SK-N-SH (cell line): ENCODE results near the gene SOX9. TPM values are rescaled to one million over a fixed set of nuclear protein-coding genes. Genes with fewer than 3 reads are reported as not detected.

Experiments
- CTCF ChIA-PET: fragments of 300-600, 350-600 bp; formaldehyde crosslinking; extraction: SDS; loops from one replicate; lab custom pipeline; 2021; lab: Yijun Ruan, JAX
- POLR2A ChIA-PET: fragments of 350-600 bp; sonication (Branson Sonifier 250); formaldehyde crosslinking; extraction: SDS; loops from one replicate; lab custom pipeline; 2020; ENCODE audit warnings: antibody characterized with exemption, inconsistent platforms; lab: Yijun Ruan, JAX
- DNase-seq: peaks from one replicate; pipeline ENCODE4 v3.0.0; 2012
- H2AFZ ChIP-seq: fragments of 200-600 bp; sonication (generic); 2 replicates; pipeline ENCODE4 v1.8.1; 2016; ENCODE audit warnings: antibody characterized with exemption, mild to moderate bottlenecking, low read depth
- H3F3A ChIP-seq: fragments of 200-600 bp; sonication (generic); replicated peaks from 2 replicates; pipeline ENCODE3; 2016; ENCODE audit warnings: antibody characterized with exemption, mild to moderate bottlenecking; ENCODE audit not compliant: insufficient read depth
- H3K27ac ChIP-seq, 2 experiments: fragments of 200-500 bp in 1 of 2; fragments of 200-600 bp in 1 of 2; sonication (Bioruptor generic) in 1 of 2; sonication (generic), shearing (Covaris generic) in 1 of 2; 2 replicates each; pipeline versions ENCODE4 v1.5.1 to v1.6.1; 2014 to 2016; ENCODE audit warnings: low read depth in 2 of 2, inconsistent platforms in 1 of 2, low read length in 1 of 2, mild to moderate bottlenecking in 1 of 2, mixed read lengths in 1 of 2
- H3K27me3 ChIP-seq: fragments of 200-600 bp; sonication (generic), shearing (Covaris generic); 2 replicates; pipeline ENCODE4 v1.6.1; 2016; ENCODE audit warnings: mixed run types; ENCODE audit not compliant: insufficient read depth
- H3K36me3 ChIP-seq, 2 experiments: fragments of 200-500 bp in 1 of 2; fragments of 200-600 bp in 1 of 2; sonication (Bioruptor generic) in 1 of 2; sonication (generic) in 1 of 2; replicated peaks in 1 of 2; 2 replicates each; pipeline versions ENCODE3 to v1.5.1; 2014 to 2016; ENCODE audit warnings: low read length in 1 of 2, mild to moderate bottlenecking in 1 of 2; ENCODE audit not compliant: insufficient read depth in 2 of 2, control insufficient read depth in 1 of 2
- H3K4me1 ChIP-seq, 2 experiments: fragments of 200-500 bp in 1 of 2; fragments of 200-600 bp in 1 of 2; sonication (Bioruptor generic) in 1 of 2; sonication (generic), shearing (Covaris generic) in 1 of 2; 2 replicates each; pipeline versions ENCODE4 v1.5.1 to v1.6.1; 2014 to 2016; ENCODE audit warnings: low read depth in 1 of 2, low read length in 1 of 2, mixed run types in 1 of 2; ENCODE audit not compliant: insufficient read depth in 2 of 2, control insufficient read depth in 1 of 2
- H3K4me2 ChIP-seq: fragments of 200-600 bp; sonication (generic), shearing (Covaris generic); 2 replicates; pipeline ENCODE4 v1.6.1; 2017; ENCODE audit warnings: mixed run types
- H3K4me3 ChIP-seq, 2 experiments: fragments of 200-500 bp in 1 of 2; fragments of 200-600 bp in 1 of 2; sonication (Bioruptor generic) in 1 of 2; sonication (generic), shearing (Covaris generic) in 1 of 2; 2 replicates each; pipeline versions ENCODE4 v1.5.1 to v1.8.1; 2014 to 2016; ENCODE audit warnings: low read depth in 2 of 2, inconsistent platforms in 1 of 2, low read length in 1 of 2, mild to moderate bottlenecking in 1 of 2, mixed read lengths in 1 of 2, moderate library complexity in 1 of 2
- H3K79me2 ChIP-seq: fragments of 200-600 bp; sonication (generic); 2 replicates; pipeline ENCODE4 v1.8.1; 2017; ENCODE audit warnings: mild to moderate bottlenecking; ENCODE audit not compliant: insufficient read depth
- H3K9ac ChIP-seq: fragments of 200-600 bp; sonication (generic); 2 replicates; pipeline ENCODE4 v1.6.1; 2017; ENCODE audit warnings: mixed run types
- H3K9me2 ChIP-seq: fragments of 200-600 bp; sonication (generic); 2 replicates; pipeline ENCODE4 v1.6.1; 2017; ENCODE audit warnings: mixed run types
- H3K9me3 ChIP-seq: fragments of 200-600 bp; sonication (generic); 2 replicates; pipeline ENCODE4 v1.6.1; 2017; ENCODE audit warnings: mixed run types, mild to moderate bottlenecking, moderate library complexity
- H4K20me1 ChIP-seq: fragments of 200-600 bp; sonication (generic); 2 replicates; pipeline ENCODE4 v1.6.1; 2017; ENCODE audit warnings: mild to moderate bottlenecking, mixed run types; ENCODE audit not compliant: insufficient read depth
- CHD2 ChIP-seq: fragments of 150-350 bp; IDR thresholded peaks from 2 replicates; pipeline ENCODE4 v1.6.1; 2018; ENCODE audit warnings: low read length; ENCODE audit not compliant: partially characterized antibody
- CTCF ChIP-seq: fragments of 200-600 bp; sonication (generic); IDR thresholded peaks from 2 replicates; pipeline ENCODE4 v1.6.1; 2017; ENCODE audit warnings: antibody characterized with exemption, mild to moderate bottlenecking, moderate library complexity
- ELF1 ChIP-seq: IDR thresholded peaks from 2 replicates; pipeline ENCODE4 v1.4.0; 2012
- EP300 ChIP-seq, 2 experiments: IDR thresholded peaks; 2 replicates each; pipeline versions ENCODE4 v1.4.0 to v1.6.1; 2012; ENCODE audit warnings: borderline replicate concordance in 1 of 2, low read depth in 1 of 2, low read length in 1 of 2
- EZH2phosphoT487 ChIP-seq: fragments of 200-600 bp; sonication (generic); IDR thresholded peaks from 2 replicates; pipeline ENCODE4 v1.6.1; 2017; ENCODE audit warnings: low read depth, mixed run types, mild to moderate bottlenecking, antibody characterized with exemption, moderate library complexity, borderline replicate concordance
- FOSL2 ChIP-seq: IDR thresholded peaks from 2 replicates; pipeline ENCODE4 v1.4.0; 2012; ENCODE audit warnings: low read depth, mild to moderate bottlenecking, moderate library complexity, borderline replicate concordance
- GABPA ChIP-seq: IDR thresholded peaks from 2 replicates; pipeline ENCODE4 v1.4.0; 2012; ENCODE audit warnings: low read depth, mild to moderate bottlenecking
- GATA2 ChIP-seq: sonication (generic); formaldehyde crosslinking; IDR thresholded peaks from 2 replicates; pipeline ENCODE4 v1.5.0; 2020; ENCODE audit warnings: mild to moderate bottlenecking, missing genetic modification reagents
- JUND ChIP-seq: IDR thresholded peaks from 2 replicates; pipeline ENCODE4 v1.4.0; 2012
- MAX ChIP-seq: IDR thresholded peaks from 2 replicates; pipeline ENCODE4 v1.4.0; 2012; ENCODE audit warnings: low read depth
- MEF2A ChIP-seq: IDR thresholded peaks from 2 replicates; pipeline ENCODE4 v1.4.0; 2012; ENCODE audit warnings: low read depth, borderline replicate concordance
- NFIC ChIP-seq: IDR thresholded peaks from 2 replicates; pipeline ENCODE4 v1.4.0; 2012; ENCODE audit warnings: borderline replicate concordance
- NRF1 ChIP-seq: IDR thresholded peaks from 2 replicates; pipeline ENCODE4 v1.6.1; 2012; ENCODE audit warnings: low read depth, mild to moderate bottlenecking, low read length
- POLR2AphosphoS5 ChIP-seq: IDR thresholded peaks from 2 replicates; pipeline ENCODE4 v1.6.1; 2012; ENCODE audit warnings: low read depth, low read length
- RAD21 ChIP-seq: IDR thresholded peaks from 2 replicates; pipeline ENCODE4 v1.6.1; 2012; ENCODE audit warnings: mild to moderate bottlenecking, low read length
- RCOR1 ChIP-seq: fragments of 150-350 bp; IDR thresholded peaks from 2 replicates; pipeline ENCODE4 v1.6.1; 2017; ENCODE audit warnings: antibody characterized with exemption, low read length
- RFX5 ChIP-seq: IDR thresholded peaks from 2 replicates; pipeline ENCODE4 v1.6.1; 2012; ENCODE audit warnings: mild to moderate bottlenecking, improper control_type of control experiment, low read length
- SIN3A ChIP-seq: IDR thresholded peaks from 2 replicates; pipeline ENCODE4 v1.6.1; 2012; ENCODE audit warnings: low read depth, mild to moderate bottlenecking, low read length, moderate library complexity, borderline replicate concordance
- SMC3 ChIP-seq: IDR thresholded peaks from 2 replicates; pipeline ENCODE4 v1.6.1; 2012; ENCODE audit warnings: low read depth, low read length, improper control_type of control experiment
- YY1 ChIP-seq: IDR thresholded peaks from 2 replicates; pipeline ENCODE4 v1.4.0; 2012; ENCODE audit warnings: low read depth, mild to moderate bottlenecking
- ZBTB33 ChIP-seq: IDR thresholded peaks from 2 replicates; pipeline ENCODE4 v1.4.0; 2012; ENCODE audit warnings: low read depth, borderline replicate concordance
- WGBS: methylation state at CpG from one replicate; pipeline ENCODE4 v1.1.6; 2017; ENCODE audit warnings: low lambda C conversion rate; 5-methylcytosine and 5-hydroxymethylcytosine counted together
- polyA plus RNA-seq, 3 experiments: library from polyadenylated mRNA; depleted of rRNA; stranded (reverse); fragments of >200 nt; gene quantifications; 2 replicates each; pipeline ENCODE4 v1.2.3, GENCODE V29; 2012

Gene SOX9
- polyA plus RNA-seq, 1 of the 3 experiments (the other 2 are of a cell fraction): 35.3 TPM

GRCh38 chr17:72097144-72097543, 23.7 kb upstream of the SOX9 start:
- no peaks in the 10 kb centered on the region for H3F3A ChIP-seq

GRCh38 chr17:72099919-72100318, 20.9 kb upstream of the SOX9 start:
- CTCF ChIA-PET: interaction anchor here (0.7 to 1.6 kb wide), 3 partner anchors 11 to 440 kb away, joined by 3 to 6 read pairs (median 4); no protein-coding TSS in a partner anchor
- H3K4me3 ChIP-seq: no peak overlapping the region
- WGBS: 55% methylated on average over 4 of the region's 4 CpGs
- H3K4me2 ChIP-seq: no peak overlapping the region
- H3F3A ChIP-seq: no peaks in the 10 kb centered on the region
- no peaks in the 10 kb centered on the region for H3K79me2 ChIP-seq
- no peak for DNase-seq
- POLR2A ChIA-PET: interaction anchor here (0.7 kb wide), 1 partner anchor 603 kb away, joined by 3 read pairs; no protein-coding TSS in a partner anchor
- no peak overlapping the region for H3K9ac ChIP-seq
- no peaks in the 10 kb centered on the region for H3K4me1 ChIP-seq
- H3K27ac ChIP-seq: no peak overlapping the region
- no peaks in the 10 kb centered on the region for H3K9me3 ChIP-seq
- no peaks in the 10 kb centered on the region for H3K36me3 ChIP-seq
- no peaks in the 10 kb centered on the region for H3K27me3 ChIP-seq
- no peak overlapping the region for H2AFZ ChIP-seq
- no peaks in the 10 kb centered on the region for H3K9me2 ChIP-seq
- no peaks in the 10 kb centered on the region for H4K20me1 ChIP-seq
- no peak for TF ChIP-seq POLR2AphosphoS5
- no peak for TF ChIP-seq MEF2A
- TF ChIP-seq YY1: no peak
- TF ChIP-seq RFX5: no peak
- TF ChIP-seq NFIC: no peak
- no peak for TF ChIP-seq MAX
- no peak for TF ChIP-seq SIN3A
- TF ChIP-seq GABPA: no peak
- TF ChIP-seq EP300 (IDR thresholded peaks at IDR 0.05; ENCODE audit: borderline replicate concordance in 1 of 2, low read depth in 1 of 2, low read length in 1 of 2): no peak
- TF ChIP-seq FOSL2: no peak
- no peak for TF ChIP-seq JUND
- TF ChIP-seq GATA2 (CRISPR knock-in tag): no peak
- no peak for TF ChIP-seq CHD2
- TF ChIP-seq RAD21: no peak
- TF ChIP-seq NRF1: no peak

More at GRCh38 chr17:72097144-72097543, 23.7 kb upstream of the SOX9 start:
- peaks cover 7% of the 10 kb centered on the region; the same call in 1 of the 2 replicates for H3K27me3 ChIP-seq
- no peaks in the 10 kb centered on the region for H3K79me2 ChIP-seq
- H3K36me3 ChIP-seq: no peaks in the 10 kb centered on the region
- 76% methylated on average over 10 of the region's 10 CpGs for WGBS
- no peaks in the 10 kb centered on the region for H3K9me3 ChIP-seq
- no peak overlapping the region for H3K9ac ChIP-seq
- H3K4me2 ChIP-seq: no peak overlapping the region
- no peaks in the 10 kb centered on the region for H3K9me2 ChIP-seq
- TF ChIP-seq EZH2phosphoT487 (no peak), CTCF (no peak), SMC3 (no peak), ZBTB33 (no peak), POLR2AphosphoS5 (no peak), ELF1 (no peak), RCOR1 (no peak)
- no peak overlapping the region for H3K4me3 ChIP-seq
- H3K27ac ChIP-seq: no peak overlapping the region
- no peak overlapping the region for H2AFZ ChIP-seq
- no peaks in the 10 kb centered on the region for H3K4me1 ChIP-seq
- H4K20me1 ChIP-seq: no peaks in the 10 kb centered on the region
- no peak for DNase-seq
- ChIA-PET POLR2A (no interaction called here), CTCF (interaction anchor here (0.9 to 1.5 kb wide), 2 partner anchors 9 to 25 kb away, joined by 3 to 4 read pairs; no protein-coding TSS in a partner anchor)
